Gastrocnemius medialis (tissue), 4 donors: Measurements from ENCODE around the gene PLAGL1. TPM values are rescaled to one million over a fixed set of nuclear protein-coding genes. Genes with fewer than 3 reads are reported as not detected.

Experiments used
- ATAC-seq, 2 donors: fragments of 150-250 bp; one replicate each; pipeline ENCODE4 v1.9.1; 2016
- DNase-seq, 2 donors: peaks; one replicate each; pipeline ENCODE4 v3.0.0-alpha.2; 2019
- H3K27ac ChIP-seq, 4 donors: fragments of 200-600 bp; sonication (generic); 1 replicate in 1 of 4; 2 replicates in 3 of 4; pipeline ENCODE4 v1.5.1; 2016 to 2018; ENCODE audit warnings: mild to moderate bottlenecking in 2 of 4, moderate library complexity in 1 of 4
- H3K27me3 ChIP-seq, 3 donors: fragments of 200-600 bp; sonication (generic) in 2 of 3; 1 replicate in 1 of 3; 2 replicates in 2 of 3; pipeline versions ENCODE4 v1.5.1 to v1.6.0; 2016 to 2019; ENCODE audit warnings: mild to moderate bottlenecking in 1 of 3, moderate library complexity in 1 of 3
- H3K36me3 ChIP-seq, 2 donors: fragments of 200-600 bp; sonication (generic) in 1 of 2; one replicate each; pipeline ENCODE4 v1.5.1; 2017 to 2018
- H3K4me1 ChIP-seq, 2 donors: fragments of 200-600 bp; sonication (generic) in 1 of 2; one replicate each; pipeline ENCODE4 v1.5.1; 2016 to 2017; ENCODE audit warnings: mild to moderate bottlenecking in 2 of 2
- H3K4me3 ChIP-seq, 4 donors: fragments of 200-600 bp; sonication (generic) in 3 of 4; 1 replicate in 1 of 4; 2 replicates in 3 of 4; pipeline ENCODE4 v1.5.1; 2016 to 2019; ENCODE audit warnings: mild to moderate bottlenecking in 2 of 4
- H3K9me3 ChIP-seq, 3 donors: fragments of 200-600 bp; sonication (generic) in 2 of 3; 1 replicate in 1 of 3; 2 replicates in 2 of 3; pipeline ENCODE4 v1.5.1; 2016 to 2019
- POLR2A ChIP-seq, 2 donors: fragments of 450-650 bp; IDR thresholded peaks; one replicate each; pipeline ENCODE4 v1.6.1; 2017; ENCODE audit warnings: antibody characterized with exemption in 2 of 2, mild to moderate bottlenecking in 2 of 2, moderate library complexity in 2 of 2
- in situ Hi-C, 4 donors: fragments of 200-750 bp; cut with MboI; loops; one replicate each; pipeline versions ENCODE4 v1.15.0 to v1.8.0; 2017; ENCODE audit warnings: low sequenced_read_pairs in 4 of 4
- intact Hi-C: fragments of 100-400 bp; cut with DNase I; formaldehyde crosslinking; loops from one replicate; pipeline ENCODE4 v1.15.1; 2023; ENCODE audit warnings: low total_unique reads
- total RNA-seq, 4 donors: library from RNA; depleted of rRNA; stranded (reverse); fragments of >200 nt; gene quantifications; one replicate each; pipeline versions ENCODE4 v1.1.0 to v1.2.3, GENCODE V29; 2016
- TF ChIP-seq, protein P1 (sequence below), 5 experiments: fragments of 450-650 bp in 3 of 5; fragments of 200-600 bp in 2 of 5; sonication (generic) in 2 of 5; IDR thresholded peaks in 4 of 5; conservative IDR thresholded peaks in 1 of 5; 1 replicate in 4 of 5; 2 replicates in 1 of 5; pipeline ENCODE4 v1.5.1; 2016 to 2019; ENCODE audit warnings: antibody characterized with exemption in 5 of 5, mild to moderate bottlenecking in 3 of 5, moderate library complexity in 3 of 5

PLAGL1 gene
- total RNA-seq, 4 donors from 2014 or later = 2.4 to 10.9 (median 3.8) TPM

DNA sequence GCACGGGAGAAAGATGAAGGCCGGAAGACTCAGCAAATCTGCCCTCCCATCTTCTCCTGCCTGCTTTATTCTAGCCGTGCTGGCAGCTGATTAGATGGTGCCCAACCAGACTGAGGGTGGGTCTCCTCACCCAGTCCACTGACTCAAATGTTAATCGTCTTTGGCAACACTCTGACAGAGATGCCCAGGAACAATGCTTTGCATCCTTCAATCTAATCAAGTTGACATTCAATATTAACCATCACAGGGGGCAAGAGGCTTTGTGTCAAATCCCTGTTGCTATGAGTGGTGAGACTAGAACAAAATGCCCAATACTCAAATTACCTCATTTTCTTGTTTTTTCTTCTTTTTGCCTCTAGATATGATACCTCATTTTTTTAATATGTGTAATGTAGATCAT, 27.4 kb upstream of the PLAGL1 start:
- in situ Hi-C loops = no loop called here
- no peaks in the 10 kb centered on the region for H3K36me3 ChIP-seq
- H3K27me3 ChIP-seq = no peaks in the 10 kb centered on the region
- no peaks in the 10 kb centered on the region for H3K9me3 ChIP-seq
- TF ChIP-seq, protein P1, sequence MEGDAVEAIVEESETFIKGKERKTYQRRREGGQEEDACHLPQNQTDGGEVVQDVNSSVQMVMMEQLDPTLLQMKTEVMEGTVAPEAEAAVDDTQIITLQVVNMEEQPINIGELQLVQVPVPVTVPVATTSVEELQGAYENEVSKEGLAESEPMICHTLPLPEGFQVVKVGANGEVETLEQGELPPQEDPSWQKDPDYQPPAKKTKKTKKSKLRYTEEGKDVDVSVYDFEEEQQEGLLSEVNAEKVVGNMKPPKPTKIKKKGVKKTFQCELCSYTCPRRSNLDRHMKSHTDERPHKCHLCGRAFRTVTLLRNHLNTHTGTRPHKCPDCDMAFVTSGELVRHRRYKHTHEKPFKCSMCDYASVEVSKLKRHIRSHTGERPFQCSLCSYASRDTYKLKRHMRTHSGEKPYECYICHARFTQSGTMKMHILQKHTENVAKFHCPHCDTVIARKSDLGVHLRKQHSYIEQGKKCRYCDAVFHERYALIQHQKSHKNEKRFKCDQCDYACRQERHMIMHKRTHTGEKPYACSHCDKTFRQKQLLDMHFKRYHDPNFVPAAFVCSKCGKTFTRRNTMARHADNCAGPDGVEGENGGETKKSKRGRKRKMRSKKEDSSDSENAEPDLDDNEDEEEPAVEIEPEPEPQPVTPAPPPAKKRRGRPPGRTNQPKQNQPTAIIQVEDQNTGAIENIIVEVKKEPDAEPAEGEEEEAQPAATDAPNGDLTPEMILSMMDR (IDR thresholded peaks at IDR 0.05 in 4 of 5, conservative IDR thresholded peaks at IDR 0.05 in 1 of 5) = no peak
- no peak for TF ChIP-seq POLR2A (IDR thresholded peaks at IDR 0.05)
- no peak for ATAC-seq
- no peak overlapping the region for H3K27ac ChIP-seq
- H3K4me1 ChIP-seq = no peaks in the 10 kb centered on the region
- intact Hi-C loops = no loop called here
- no peak for DNase-seq
- H3K4me3 ChIP-seq = no peak overlapping the region

DNA sequence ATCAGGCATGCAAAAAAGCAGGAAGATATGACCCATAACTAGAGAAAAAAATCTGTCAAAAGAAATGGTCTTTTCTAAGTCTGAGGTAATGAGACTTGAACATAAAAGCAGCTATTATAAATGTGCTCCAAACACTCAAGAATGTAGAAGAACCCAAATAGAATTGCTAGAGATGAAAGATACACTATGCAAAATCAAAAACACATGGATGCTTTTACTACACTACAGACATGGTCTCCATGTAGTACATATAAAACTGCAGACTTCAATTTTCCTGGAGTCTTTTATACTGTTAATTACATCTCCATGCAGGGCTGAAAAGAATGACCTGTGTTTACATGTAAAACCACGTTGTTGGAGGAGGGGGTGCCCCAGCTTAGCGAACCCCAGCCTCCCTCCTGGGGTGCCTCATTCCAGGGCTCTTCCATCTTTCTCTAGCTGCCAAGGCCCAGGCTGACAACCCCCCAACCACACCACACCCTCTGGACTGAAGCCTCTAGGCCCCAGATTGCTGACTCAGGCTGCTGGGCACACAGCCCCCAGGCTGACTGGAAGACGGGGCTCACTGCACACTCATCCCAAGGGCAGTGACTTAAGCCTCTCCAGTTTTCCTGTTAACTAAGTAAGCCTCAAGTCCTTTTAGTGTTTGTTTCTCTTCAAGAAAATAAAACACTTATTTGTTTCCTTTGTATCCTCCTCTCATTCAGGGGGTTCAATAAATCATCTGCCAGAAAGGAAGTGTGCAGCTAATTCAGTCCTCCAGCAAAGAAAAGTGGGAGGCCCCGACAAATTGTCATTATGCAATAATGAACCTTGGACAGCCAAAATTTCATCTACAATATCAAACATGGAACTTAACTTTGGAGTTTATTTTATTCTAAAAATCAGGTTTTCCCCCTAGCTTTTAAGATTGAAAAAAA, 26.0 kb upstream of the PLAGL1 start:
- TF ChIP-seq POLR2A (IDR thresholded peaks at IDR 0.05) = no peak
- TF ChIP-seq, protein P1 (IDR thresholded peaks at IDR 0.05 in 4 of 5, conservative IDR thresholded peaks at IDR 0.05 in 1 of 5) = no peak
- ATAC-seq = no peak
- intact Hi-C loops = no loop called here

DNA sequence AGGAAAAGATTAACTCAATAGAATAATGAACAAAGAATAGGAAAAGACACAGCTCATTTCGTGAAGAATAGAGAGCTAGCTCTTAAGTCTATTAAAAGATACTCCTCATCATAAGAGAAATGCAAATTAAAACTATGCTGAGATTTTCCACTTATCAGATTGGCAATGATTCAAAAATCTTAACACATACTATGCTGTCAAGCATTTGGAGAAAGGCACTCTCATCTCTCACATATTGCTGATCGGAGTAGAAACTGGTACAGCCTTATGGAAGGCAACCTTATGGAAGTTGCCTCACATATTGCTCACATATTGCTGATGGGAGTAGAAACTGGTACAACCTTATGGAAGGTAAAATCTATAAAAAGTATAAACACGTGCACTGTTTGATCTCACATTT, 21.4 kb upstream of the PLAGL1 start:
- H3K27ac ChIP-seq = no peak overlapping the region
- TF ChIP-seq, protein P1 (IDR thresholded peaks at IDR 0.05 in 4 of 5, conservative IDR thresholded peaks at IDR 0.05 in 1 of 5) = no peak
- no peak for TF ChIP-seq POLR2A (IDR thresholded peaks at IDR 0.05)
- in situ Hi-C loops = no loop called here
- no peak for ATAC-seq
- H3K9me3 ChIP-seq = no peaks in the 10 kb centered on the region
- H3K4me3 ChIP-seq = no peak overlapping the region
- H3K4me1 ChIP-seq = no peaks in the 10 kb centered on the region
- intact Hi-C loops = no loop called here
- no peaks in the 10 kb centered on the region for H3K27me3 ChIP-seq
- no peak for DNase-seq
- no peaks in the 10 kb centered on the region for H3K36me3 ChIP-seq

More for the DNA sequence above, 26.0 kb upstream of the PLAGL1 start:
- no peak for DNase-seq
- H3K36me3 ChIP-seq = no peaks in the 10 kb centered on the region
- no peaks in the 10 kb centered on the region for H3K27me3 ChIP-seq
- H3K9me3 ChIP-seq = no peaks in the 10 kb centered on the region
- no peaks in the 10 kb centered on the region for H3K4me1 ChIP-seq
- H3K4me3 ChIP-seq = no peak overlapping the region
- H3K27ac ChIP-seq = no peak overlapping the region
- in situ Hi-C loops = no loop called here

DNA sequence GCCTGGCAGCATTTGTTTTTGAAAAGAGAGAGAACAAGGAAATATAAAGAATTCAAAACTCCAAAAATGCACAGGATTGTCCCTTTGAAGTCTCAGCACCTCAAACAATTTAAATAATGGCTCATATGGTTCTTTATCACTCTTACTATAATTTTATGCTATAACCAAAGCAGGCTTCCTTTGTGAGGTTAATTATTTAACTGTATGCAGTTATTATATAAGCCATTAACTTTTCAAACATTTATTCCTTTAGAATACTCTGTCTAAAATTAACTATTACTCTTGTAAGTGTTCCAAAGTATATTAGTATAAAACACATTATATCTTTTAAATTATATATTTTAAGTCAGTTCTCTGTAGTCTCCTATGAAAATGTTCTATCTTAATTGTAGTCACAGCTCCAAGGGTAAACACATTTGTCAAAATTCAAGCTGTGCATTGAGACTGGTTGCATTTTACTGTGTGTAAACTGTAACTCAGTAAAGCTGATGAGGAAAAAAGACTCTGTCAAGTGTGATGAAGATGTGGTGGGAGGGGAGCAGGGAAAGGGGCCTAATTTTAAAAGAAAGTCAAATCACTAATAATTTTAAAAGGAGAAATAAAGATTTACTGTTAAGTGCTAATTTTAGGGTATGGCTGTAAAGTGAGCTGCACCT, 20.0 kb upstream of the PLAGL1 start:
- intact Hi-C loops = no loop called here
- DNase-seq (no peak), ATAC-seq (no peak)
- no peaks in the 10 kb centered on the region for H3K36me3 ChIP-seq
- H3K9me3 ChIP-seq = no peaks in the 10 kb centered on the region
- in situ Hi-C loops = no loop called here
- H3K4me1 ChIP-seq = no peaks in the 10 kb centered on the region
- H3K4me3 ChIP-seq = no peak overlapping the region
- H3K27ac ChIP-seq = no peak overlapping the region
- no peak for TF ChIP-seq POLR2A (IDR thresholded peaks at IDR 0.05)
- TF ChIP-seq, protein P1 (IDR thresholded peaks at IDR 0.05 in 4 of 5, conservative IDR thresholded peaks at IDR 0.05 in 1 of 5) = no peak
- H3K27me3 ChIP-seq = no peaks in the 10 kb centered on the region
